Breast epithelium (tissue), 4 donors: ENCODE results near the gene TOMM70. TPM values are rescaled to one million over a fixed set of nuclear protein-coding genes. Genes with fewer than 3 reads are reported as not detected.

Experiments used
- DNase-seq, 2 donors: peaks; one replicate each; pipeline ENCODE4 v3.0.0-alpha.2; 2019; ENCODE audit warnings: low spot score in 2 of 2
- H3K27ac ChIP-seq, 2 donors: fragments of 200-600 bp; sonication (generic) in 1 of 2; one replicate each; pipeline ENCODE4 v1.5.1; 2016 to 2019; ENCODE audit warnings: mild to moderate bottlenecking in 1 of 2
- H3K27me3 ChIP-seq, 2 donors: fragments of 200-600 bp; sonication (generic) in 1 of 2; one replicate each; pipeline versions ENCODE4 v1.5.1 to v1.6.0; 2017 to 2019; ENCODE audit warnings: control low read depth in 1 of 2, mild to moderate bottlenecking in 1 of 2
- H3K36me3 ChIP-seq: fragments of 200-600 bp; one replicate; pipeline ENCODE4 v1.5.1; 2019
- H3K4me1 ChIP-seq, 2 donors: fragments of 200-600 bp; sonication (generic); one replicate each; pipeline ENCODE4 v1.5.1; 2016 to 2019; ENCODE audit warnings: control low read depth in 1 of 2
- H3K4me3 ChIP-seq, 3 donors: fragments of 200-600 bp; sonication (generic); 1 replicate in 2 of 3; 2 replicates in 1 of 3; pipeline ENCODE4 v1.5.1; 2016 to 2019; ENCODE audit warnings: mild to moderate bottlenecking in 3 of 3, moderate library complexity in 2 of 3
- H3K9me3 ChIP-seq, 2 donors: fragments of 200-600 bp; sonication (generic) in 1 of 2; one replicate each; pipeline ENCODE4 v1.5.1; 2016 to 2019; ENCODE audit warnings: control low read depth in 1 of 2
- POLR2A ChIP-seq: fragments of 450-650 bp; IDR thresholded peaks from one replicate; pipeline ENCODE4 v1.6.1; 2016; ENCODE audit warnings: antibody characterized with exemption, mild to moderate bottlenecking, moderate library complexity
- POLR2AphosphoS5 ChIP-seq, 3 donors: sonication (generic); formaldehyde crosslinking; IDR thresholded peaks; one replicate each; pipeline ENCODE4 v1.6.1; 2017; ENCODE audit warnings: antibody characterized with exemption in 3 of 3
- intact Hi-C: fragments of 100-400 bp; cut with DNase I; formaldehyde crosslinking; loops from one replicate; pipeline ENCODE4 v1.15.1; 2023; ENCODE audit warnings: low total_unique reads
- total RNA-seq, 3 donors: library from RNA; depleted of rRNA; stranded (reverse); fragments of >200 nt; gene quantifications; one replicate each; pipeline ENCODE4 v1.1.0, GENCODE V29; 2016
- TF ChIP-seq, protein P1 (sequence below), 3 donors: fragments of 450-650 bp; IDR thresholded peaks; one replicate each; pipeline ENCODE4 v1.5.1; 2016 to 2017; ENCODE audit warnings: antibody characterized with exemption in 3 of 3, mild to moderate bottlenecking in 3 of 3, moderate library complexity in 3 of 3

Gene TOMM70
- total RNA-seq, 3 donors from 2014 or later, result 47.9 to 59.7 (median 50.5) TPM

DNA sequence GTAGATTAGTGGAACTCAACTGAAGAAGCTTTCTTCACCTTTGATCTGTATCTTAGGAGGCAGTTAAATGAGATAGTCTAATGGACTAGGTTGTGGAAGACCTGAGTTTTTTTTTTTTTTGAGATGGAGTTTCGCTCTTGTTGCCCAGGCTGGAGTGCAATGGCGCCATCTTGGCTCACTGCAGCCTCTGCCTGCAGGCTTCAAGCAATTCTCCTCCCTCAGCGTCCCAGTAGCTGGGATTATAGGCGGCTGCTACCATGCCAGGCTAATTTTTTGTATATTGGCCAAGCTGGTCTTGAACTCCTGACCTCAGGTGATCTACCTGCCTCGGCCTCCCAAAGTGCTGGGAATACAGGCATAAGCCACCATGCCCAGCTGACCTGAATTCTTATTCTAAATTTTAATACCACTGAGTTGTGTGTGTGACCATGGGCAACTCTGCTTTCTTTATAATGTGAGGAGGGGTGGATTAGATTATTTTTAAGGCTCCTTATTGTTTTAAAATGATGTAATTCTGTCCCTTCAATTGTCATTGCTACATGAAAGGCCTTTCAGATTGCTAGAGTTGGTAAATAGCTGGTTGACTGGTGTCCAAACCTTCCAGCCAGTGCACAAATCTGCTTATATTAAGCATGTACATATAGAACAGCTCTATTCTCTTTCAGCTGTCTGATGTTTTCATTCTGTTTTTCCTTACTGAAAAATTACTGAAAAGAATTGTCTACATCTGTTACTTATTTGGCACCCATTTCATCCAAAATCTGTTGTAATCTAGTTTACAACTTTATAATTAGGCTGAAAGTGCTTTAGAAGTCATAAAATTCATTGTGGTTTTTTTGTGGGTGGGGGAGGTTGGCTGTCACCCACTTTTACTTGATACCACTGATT, 2.7 kb upstream of the TOMM70 start:
- peaks cover 0 to 6% of the 10 kb centered on the region in 2 donors for H3K9me3 ChIP-seq
- H3K4me1 ChIP-seq, result peaks cover 0 to 21% of the 10 kb centered on the region in 2 donors
- DNase-seq, result no peak
- no peaks in the 10 kb centered on the region for H3K27me3 ChIP-seq
- H3K4me3 ChIP-seq, result peak overlapping the region in 2 of 3 donors; percentile 98 to 99
- TF ChIP-seq POLR2A (no peak), POLR2AphosphoS5 (IDR thresholded peaks at IDR 0.05) (no peak)
- TF ChIP-seq, protein P1, sequence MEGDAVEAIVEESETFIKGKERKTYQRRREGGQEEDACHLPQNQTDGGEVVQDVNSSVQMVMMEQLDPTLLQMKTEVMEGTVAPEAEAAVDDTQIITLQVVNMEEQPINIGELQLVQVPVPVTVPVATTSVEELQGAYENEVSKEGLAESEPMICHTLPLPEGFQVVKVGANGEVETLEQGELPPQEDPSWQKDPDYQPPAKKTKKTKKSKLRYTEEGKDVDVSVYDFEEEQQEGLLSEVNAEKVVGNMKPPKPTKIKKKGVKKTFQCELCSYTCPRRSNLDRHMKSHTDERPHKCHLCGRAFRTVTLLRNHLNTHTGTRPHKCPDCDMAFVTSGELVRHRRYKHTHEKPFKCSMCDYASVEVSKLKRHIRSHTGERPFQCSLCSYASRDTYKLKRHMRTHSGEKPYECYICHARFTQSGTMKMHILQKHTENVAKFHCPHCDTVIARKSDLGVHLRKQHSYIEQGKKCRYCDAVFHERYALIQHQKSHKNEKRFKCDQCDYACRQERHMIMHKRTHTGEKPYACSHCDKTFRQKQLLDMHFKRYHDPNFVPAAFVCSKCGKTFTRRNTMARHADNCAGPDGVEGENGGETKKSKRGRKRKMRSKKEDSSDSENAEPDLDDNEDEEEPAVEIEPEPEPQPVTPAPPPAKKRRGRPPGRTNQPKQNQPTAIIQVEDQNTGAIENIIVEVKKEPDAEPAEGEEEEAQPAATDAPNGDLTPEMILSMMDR (IDR thresholded peaks at IDR 0.05), result no peak
- intact Hi-C loops, result no loop called here
- no peaks in the 10 kb centered on the region for H3K36me3 ChIP-seq
- no peak overlapping the region for H3K27ac ChIP-seq

DNA sequence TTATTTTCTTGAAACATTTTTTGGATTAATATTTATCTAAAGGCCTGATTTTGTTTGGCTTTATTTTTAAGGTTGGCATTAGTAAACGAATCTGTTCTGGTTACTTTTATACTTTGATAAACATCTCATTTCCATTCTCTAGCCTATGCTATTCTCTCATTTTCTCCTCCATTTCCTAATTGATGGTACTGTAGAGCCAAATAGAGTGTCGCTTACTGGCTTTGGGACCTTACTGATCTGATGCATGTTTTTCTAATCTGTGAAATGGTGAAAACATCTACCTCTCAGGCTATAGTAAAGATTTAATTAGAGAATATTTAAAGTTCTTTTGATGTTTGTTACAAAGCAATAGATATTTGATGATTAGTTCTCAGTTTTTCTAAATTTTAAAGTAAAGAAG, 2.0 kb upstream of the TOMM70 start:
- no peaks in the 10 kb centered on the region for H3K36me3 ChIP-seq
- no peaks in the 10 kb centered on the region for H3K27me3 ChIP-seq
- peaks cover 0 to 6% of the 10 kb centered on the region in 2 donors for H3K9me3 ChIP-seq
- no peak for DNase-seq
- no peak overlapping the region for H3K27ac ChIP-seq
- TF ChIP-seq POLR2A, result no peak
- TF ChIP-seq POLR2AphosphoS5 (IDR thresholded peaks at IDR 0.05), result no peak
- TF ChIP-seq, protein P1 (IDR thresholded peaks at IDR 0.05), result no peak
- H3K4me1 ChIP-seq, result peaks cover 0 to 21% of the 10 kb centered on the region in 2 donors
- peak overlapping the region in 2 of 3 donors; percentile 98 to 99 for H3K4me3 ChIP-seq
- intact Hi-C loops, result no loop called here

DNA sequence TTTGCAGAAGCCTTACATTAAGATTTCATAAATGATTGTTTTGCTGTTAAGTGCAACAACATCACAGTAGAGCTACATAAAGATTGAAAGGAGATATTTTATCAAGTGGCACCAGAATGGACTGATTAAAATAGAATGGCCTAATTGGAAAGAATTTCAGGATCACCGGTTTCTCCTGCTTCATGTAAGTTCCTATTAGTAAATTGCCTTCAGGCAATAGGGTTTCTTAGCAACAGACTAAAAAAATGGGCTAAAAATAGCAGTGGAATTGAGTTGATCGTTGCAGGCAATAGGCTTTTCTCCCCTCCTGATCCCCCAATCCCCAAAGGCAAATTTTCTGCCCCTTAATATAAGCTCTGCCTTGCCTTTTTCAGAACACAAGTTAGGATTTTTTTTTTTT, 1.4 kb upstream of the TOMM70 start:
- intact Hi-C loops, result no loop called here
- TF ChIP-seq POLR2AphosphoS5 (IDR thresholded peaks at IDR 0.05) (no peak), POLR2A (no peak)
- TF ChIP-seq, protein P1 (IDR thresholded peaks at IDR 0.05), result no peak
- H3K4me1 ChIP-seq, result peaks cover 0 to 21% of the 10 kb centered on the region in 2 donors

DNA sequence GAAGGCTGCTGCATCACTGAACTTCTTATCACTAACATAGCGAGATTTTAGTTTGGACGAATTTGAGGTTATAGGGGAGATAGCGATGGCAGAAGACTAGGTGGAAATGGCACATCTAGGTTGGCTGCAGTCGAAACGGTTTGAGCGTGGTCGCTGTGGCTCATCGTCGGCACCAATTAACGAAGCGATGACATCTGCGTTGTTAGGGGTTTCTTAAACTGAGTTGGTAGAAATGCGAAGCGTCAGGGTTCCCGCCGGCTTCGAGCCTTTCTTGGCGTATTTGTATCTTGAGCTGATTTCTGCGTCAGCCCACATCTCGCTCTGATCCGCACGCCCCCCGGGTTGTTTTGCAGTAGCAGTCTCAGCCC, 769 bp upstream of the TOMM70 start:
- DNase-seq, result peak in 1 of 2 donors; percentile 18
- intact Hi-C loops, result no loop called here
- peak overlapping the region; percentile 88 to 93 for H3K27ac ChIP-seq
- peaks cover 0 to 21% of the 10 kb centered on the region in 2 donors for H3K4me1 ChIP-seq
- H3K36me3 ChIP-seq, result no peaks in the 10 kb centered on the region
- H3K4me3 ChIP-seq, result peak overlapping the region; percentile 97 to 99 (median 98)
- TF ChIP-seq POLR2A (no peak), POLR2AphosphoS5 (IDR thresholded peaks at IDR 0.05) (no peak)
- TF ChIP-seq, protein P1 (IDR thresholded peaks at IDR 0.05), result no peak
- H3K9me3 ChIP-seq, result no peaks in the 10 kb centered on the region
- no peaks in the 10 kb centered on the region for H3K27me3 ChIP-seq

More for the DNA sequence above, 1.4 kb upstream of the TOMM70 start:
- Histone ChIP-seq H3K27me3 (no peaks in the 10 kb centered on the region), H3K4me3 (peak overlapping the region; percentile 97 to 99 (median 98)), H3K36me3 (no peaks in the 10 kb centered on the region), H3K9me3 (peaks cover 0 to 3% of the 10 kb centered on the region in 2 donors), H3K27ac (no peak overlapping the region)
- no peak for DNase-seq

DNA sequence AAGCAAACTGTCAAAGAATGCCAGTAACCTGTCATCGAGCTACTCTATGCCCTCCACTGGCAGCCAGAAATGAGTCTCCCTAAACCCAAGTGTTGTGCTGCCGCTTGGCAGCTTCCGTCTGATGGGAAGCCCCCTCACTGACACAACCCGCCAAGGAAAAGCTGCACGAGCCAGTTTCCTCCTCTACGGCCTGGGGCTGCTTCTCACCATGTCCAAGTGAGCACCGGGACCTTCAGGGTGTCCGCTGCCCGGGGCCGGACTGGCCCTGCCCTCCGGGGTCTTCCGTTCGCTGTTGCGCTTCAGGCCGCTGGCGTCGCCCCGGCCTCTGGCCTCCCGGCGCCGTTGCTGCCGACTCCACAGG, 490 bp downstream of the TOMM70 start:
- peak overlapping the region; percentile 88 to 93 for H3K27ac ChIP-seq
- H3K27me3 ChIP-seq, result no peaks in the 10 kb centered on the region
- H3K9me3 ChIP-seq, result no peaks in the 10 kb centered on the region
- intact Hi-C loops, result no loop called here
- TF ChIP-seq POLR2AphosphoS5 (IDR thresholded peaks at IDR 0.05), result no peak
- TF ChIP-seq POLR2A, result no peak
- TF ChIP-seq, protein P1 (IDR thresholded peaks at IDR 0.05), result no peak
- no peak for DNase-seq
- peak overlapping the region; percentile 97 to 99 (median 98) for H3K4me3 ChIP-seq
- peaks cover 0 to 21% of the 10 kb centered on the region in 2 donors for H3K4me1 ChIP-seq
- H3K36me3 ChIP-seq, result no peaks in the 10 kb centered on the region
